Measurements from ENCODE around the gene DPP7. TPM values are rescaled to one million over a fixed set of nuclear protein-coding genes. Genes with fewer than 3 reads are reported as not detected.
A peak's percentile ranks its signal among the peaks of the same experiment; 100 is the strongest.

DPP7 gene
- total and polyA plus RNA-seq, 10 of the 15 experiments (the other 5 are each of a cell fraction or from before 2014, with no cell fraction given) = 0.68 to 245 (median 106) TPM

DNA sequence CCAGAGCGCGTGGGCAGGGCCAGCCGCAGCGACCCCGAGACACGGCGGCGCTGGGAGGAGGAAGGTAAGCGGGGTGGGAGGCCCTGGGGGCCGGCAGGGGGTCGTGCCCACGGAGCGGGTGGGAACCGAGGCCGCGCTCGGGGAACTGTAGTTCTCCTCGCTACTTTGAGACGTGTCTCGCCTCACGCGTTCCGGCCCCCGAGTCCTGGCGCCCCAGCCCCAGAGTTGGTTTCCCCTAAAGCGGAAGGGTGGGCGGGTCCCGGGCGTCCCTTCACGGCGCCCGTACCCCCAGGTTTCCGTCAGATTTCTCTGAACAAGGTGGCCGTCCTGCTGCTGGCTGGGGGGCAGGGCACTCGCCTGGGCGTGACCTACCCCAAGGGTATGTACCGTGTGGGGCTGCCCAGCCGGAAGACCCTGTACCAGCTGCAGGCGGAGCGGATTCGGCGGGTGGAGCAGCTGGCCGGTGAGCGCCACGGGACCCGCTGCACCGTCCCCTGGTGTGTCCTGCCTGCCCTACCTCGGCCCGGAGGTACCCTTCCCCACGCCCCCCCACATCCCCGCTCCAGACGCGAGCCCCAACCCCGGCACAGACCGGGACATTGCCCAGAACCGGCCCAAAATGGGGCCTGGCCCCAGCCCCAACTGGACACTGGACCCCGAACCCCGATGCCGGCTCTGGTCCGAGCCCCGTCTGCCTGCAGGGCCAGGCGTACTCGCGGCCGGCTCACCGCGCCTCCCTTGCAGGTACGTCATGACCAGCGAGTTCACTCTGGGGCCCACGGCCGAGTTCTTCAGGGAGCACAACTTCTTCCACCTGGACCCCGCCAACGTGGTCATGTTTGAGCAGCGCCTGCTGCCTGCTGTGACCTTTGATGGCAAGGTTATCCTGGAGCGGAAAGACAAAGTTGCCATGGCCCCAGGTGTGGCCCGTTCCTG lies 36.5 kb downstream of the DPP7 start:
- RAD21 ChIA-PET (ENCODE audit: unreplicated experiment) = interaction anchor here (0.6 to 1.6 kb wide), 4 partner anchors 9 to 31 kb away, joined by 3 to 9 read pairs (median 6); partner anchors contain the start of gene MAN1B1
- ATAC-seq (peak; percentile 53), FAIRE-seq (no peak), DNase-seq (ENCODE audit: low read depth, low spot score) (no peak)
- CTCF ChIA-PET = no interaction called here
- H4K20me1 ChIP-seq (ENCODE audit: control insufficient read depth, insufficient read depth) = no peaks in the 10 kb centered on the region; the same call in 1 of the 2 replicates
- peak overlapping the region; percentile 68 for H3K9ac ChIP-seq (ENCODE audit: control insufficient read depth, insufficient read depth, low read length)
- TF ChIP-seq PAX5 (IDR thresholded peaks at IDR 0.05; ENCODE audit: borderline replicate concordance, low read depth, low read length) (0 out of 2 replicates have a peak, but pooled peaks have one; percentile 21), MYC (IDR thresholded peaks at IDR 0.05; ENCODE audit: insufficient read depth, insufficient read length, insufficient replicate concordance, low read length, severe bottlenecking) (peak; percentile 2), SP1 (IDR thresholded peaks at IDR 0.05; ENCODE audit: low read depth, low read length) (peak; percentile 26), DPF2 (IDR thresholded peaks at IDR 0.05) (peak; percentile 51; the same call in 1 of the 2 replicates), SIN3A (IDR thresholded peaks at IDR 0.05; ENCODE audit: low read depth, low read length) (0 out of 2 replicates have a peak, but pooled peaks have one; percentile 28), GATAD2B (conservative IDR thresholded peaks at IDR 0.05; ENCODE audit: low read depth) (0 out of 2 replicates have a peak, but pooled peaks have one; percentile 48), IKZF1 (conservative IDR thresholded peaks at IDR 0.05) (0 out of 2 replicates have a peak, but pooled peaks have one; percentile 14), ZNF384 (IDR thresholded peaks at IDR 0.05; ENCODE audit: borderline replicate concordance, low read depth, low read length) (no peak), EED (IDR thresholded peaks at IDR 0.05; ENCODE audit: low read depth) (no peak), CHD1 (IDR thresholded peaks at IDR 0.05; ENCODE audit: low read depth, low read length) (no peak), MEF2A (IDR thresholded peaks at IDR 0.05; ENCODE audit: insufficient read depth, low read depth, low read length) (no peak), LARP7 (IDR thresholded peaks at IDR 0.05) (0 out of 2 replicates have a peak, but pooled peaks have one; percentile 13), CHD2 (IDR thresholded peaks at IDR 0.05; ENCODE audit: borderline replicate concordance, low read depth, low read length) (0 out of 2 replicates have a peak, but pooled peaks have one; percentile 30), BACH1 (IDR thresholded peaks at IDR 0.05; ENCODE audit: borderline replicate concordance) (0 out of 2 replicates have a peak, but pooled peaks have one; percentile 25)
- TF ChIP-seq, protein P1, sequence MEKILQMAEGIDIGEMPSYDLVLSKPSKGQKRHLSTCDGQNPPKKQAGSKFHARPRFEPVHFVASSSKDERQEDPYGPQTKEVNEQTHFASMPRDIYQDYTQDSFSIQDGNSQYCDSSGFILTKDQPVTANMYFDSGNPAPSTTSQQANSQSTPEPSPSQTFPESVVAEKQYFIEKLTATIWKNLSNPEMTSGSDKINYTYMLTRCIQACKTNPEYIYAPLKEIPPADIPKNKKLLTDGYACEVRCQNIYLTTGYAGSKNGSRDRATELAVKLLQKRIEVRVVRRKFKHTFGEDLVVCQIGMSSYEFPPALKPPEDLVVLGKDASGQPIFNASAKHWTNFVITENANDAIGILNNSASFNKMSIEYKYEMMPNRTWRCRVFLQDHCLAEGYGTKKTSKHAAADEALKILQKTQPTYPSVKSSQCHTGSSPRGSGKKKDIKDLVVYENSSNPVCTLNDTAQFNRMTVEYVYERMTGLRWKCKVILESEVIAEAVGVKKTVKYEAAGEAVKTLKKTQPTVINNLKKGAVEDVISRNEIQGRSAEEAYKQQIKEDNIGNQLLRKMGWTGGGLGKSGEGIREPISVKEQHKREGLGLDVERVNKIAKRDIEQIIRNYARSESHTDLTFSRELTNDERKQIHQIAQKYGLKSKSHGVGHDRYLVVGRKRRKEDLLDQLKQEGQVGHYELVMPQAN (conservative IDR thresholded peaks at IDR 0.05) = 0 out of 2 replicates have a peak, but pooled peaks have one; percentile 65
- TF ChIP-seq, protein P2, sequence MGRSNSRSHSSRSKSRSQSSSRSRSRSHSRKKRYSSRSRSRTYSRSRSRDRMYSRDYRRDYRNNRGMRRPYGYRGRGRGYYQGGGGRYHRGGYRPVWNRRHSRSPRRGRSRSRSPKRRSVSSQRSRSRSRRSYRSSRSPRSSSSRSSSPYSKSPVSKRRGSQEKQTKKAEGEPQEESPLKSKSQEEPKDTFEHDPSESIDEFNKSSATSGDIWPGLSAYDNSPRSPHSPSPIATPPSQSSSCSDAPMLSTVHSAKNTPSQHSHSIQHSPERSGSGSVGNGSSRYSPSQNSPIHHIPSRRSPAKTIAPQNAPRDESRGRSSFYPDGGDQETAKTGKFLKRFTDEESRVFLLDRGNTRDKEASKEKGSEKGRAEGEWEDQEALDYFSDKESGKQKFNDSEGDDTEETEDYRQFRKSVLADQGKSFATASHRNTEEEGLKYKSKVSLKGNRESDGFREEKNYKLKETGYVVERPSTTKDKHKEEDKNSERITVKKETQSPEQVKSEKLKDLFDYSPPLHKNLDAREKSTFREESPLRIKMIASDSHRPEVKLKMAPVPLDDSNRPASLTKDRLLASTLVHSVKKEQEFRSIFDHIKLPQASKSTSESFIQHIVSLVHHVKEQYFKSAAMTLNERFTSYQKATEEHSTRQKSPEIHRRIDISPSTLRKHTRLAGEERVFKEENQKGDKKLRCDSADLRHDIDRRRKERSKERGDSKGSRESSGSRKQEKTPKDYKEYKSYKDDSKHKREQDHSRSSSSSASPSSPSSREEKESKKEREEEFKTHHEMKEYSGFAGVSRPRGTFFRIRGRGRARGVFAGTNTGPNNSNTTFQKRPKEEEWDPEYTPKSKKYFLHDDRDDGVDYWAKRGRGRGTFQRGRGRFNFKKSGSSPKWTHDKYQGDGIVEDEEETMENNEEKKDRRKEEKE (IDR thresholded peaks at IDR 0.05) = no peak
- no peaks in the 10 kb centered on the region for H3K27me3 ChIP-seq (replicated peaks in 1 of 2; ENCODE audit: control insufficient read depth in 2 of 2, insufficient read depth in 2 of 2, low read length in 1 of 2)
- peaks cover 23% of the 10 kb centered on the region for H3K4me1 ChIP-seq (ENCODE audit: control insufficient read depth, insufficient read depth, low read length)
- 0 out of 2 replicates have a peak overlapping the region, but pooled peaks have one; percentile 22 for H3K27ac ChIP-seq (ENCODE audit: control insufficient read depth, insufficient read depth)
- H3K4me2 ChIP-seq (ENCODE audit: control insufficient read depth, insufficient read depth) = peak overlapping the region; percentile 72
- 33% methylated on average over 43 of the region's 76 CpGs for WGBS (ENCODE audit: insufficient coverage, insufficient replicate concordance, low lambda C conversion rate, missing lambda C conversion rate)
- no peaks in the 10 kb centered on the region for H3K9me3 ChIP-seq (replicated peaks; ENCODE audit: control insufficient read depth, insufficient read depth, low read length)
- peaks cover 8% of the 10 kb centered on the region for H3K79me2 ChIP-seq (ENCODE audit: control insufficient read depth, insufficient read depth, low read length)
- TSS peak; percentile 59 for BruUV-seq (replicated peaks)
- intact Hi-C loops (cut with micrococcal nuclease; ENCODE audit: unreplicated experiment) = no loop called here
- SMC1A ChIA-PET (ENCODE audit: uncharacterized antibody, unreplicated experiment) = interaction anchor here (1.1 to 2.1 kb wide), 2 partner anchors 9 to 10 kb away, joined by 3 to 11 read pairs; partner anchors contain the start of gene MAN1B1
- H3K4me3 ChIP-seq = peak overlapping the region; percentile 66
- POLR2A ChIA-PET = interaction anchor here (0.5 to 1.8 kb wide), 6 partner anchors 8 to 377 kb away, joined by 3 to 11 read pairs (median 5); partner anchors contain the start of genes MAN1B1 and TUBB4B
- in situ Hi-C loops (cut with MboI) = no loop called here
- peak overlapping the region; percentile 11 for H2AFZ ChIP-seq (ENCODE audit: control insufficient read depth, low read depth, low read length)
- H3K36me3 ChIP-seq (ENCODE audit: control insufficient read depth in 2 of 2, insufficient read depth in 2 of 2, low read length in 1 of 2) = peaks cover 0 to 5% of the 10 kb centered on the region in 2 experiments; a peak in 3 of 4 replicates
